ENCODE results near the gene BSCL2.

Gene BSCL2

DNA sequence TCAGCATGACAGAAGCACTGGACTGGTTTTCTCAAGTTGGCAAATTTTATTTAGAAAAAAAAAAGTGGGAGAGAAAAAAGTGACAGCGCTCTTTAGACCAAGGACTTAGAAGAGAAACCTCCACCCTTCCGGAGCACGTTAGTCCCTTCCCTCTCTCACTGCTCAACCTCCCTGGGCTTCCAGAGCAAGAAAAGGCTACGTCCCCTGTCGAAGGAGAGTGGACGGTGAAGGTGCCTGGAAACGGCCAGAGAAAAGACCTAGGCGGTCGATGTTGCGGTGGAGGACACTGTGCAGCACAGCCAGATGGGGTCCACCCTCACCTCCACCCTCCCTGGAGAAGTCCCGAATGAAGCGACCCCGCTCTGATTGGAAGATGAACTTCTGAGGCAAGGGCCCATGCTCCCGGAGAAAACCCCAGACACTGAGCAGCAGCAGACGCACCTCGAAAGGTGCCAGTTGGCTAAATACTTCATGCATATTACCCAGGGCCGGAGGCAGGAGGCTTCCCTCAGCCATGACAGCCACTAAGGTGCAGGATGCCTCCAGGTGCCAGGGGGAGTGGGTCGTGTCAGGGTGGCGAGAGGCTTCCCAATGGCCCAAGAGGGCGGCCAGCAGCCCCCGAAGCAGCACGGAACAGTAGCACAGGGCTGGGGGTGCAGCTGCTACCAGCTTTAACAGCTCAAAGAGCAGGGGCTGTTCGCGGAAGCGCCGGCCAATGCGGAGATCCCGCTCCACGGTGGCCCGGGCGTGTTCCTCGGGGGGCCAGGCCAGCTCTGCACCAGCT is 60.2 kb downstream of the BSCL2 start:
- FAIRE-seq = no peak
- TF ChIP-seq POLR2A (IDR thresholded peaks at IDR 0.05; ENCODE audit: low read depth, low read length) = no peak
- TF ChIP-seq POU2F2 (IDR thresholded peaks at IDR 0.05; ENCODE audit: low read depth, low read length) = no peak
- no peak for TF ChIP-seq POLR2AphosphoS5 (IDR thresholded peaks at IDR 0.05; ENCODE audit: low read depth, low read length)
- no peak for TF ChIP-seq TAF1 (IDR thresholded peaks at IDR 0.05; ENCODE audit: low read depth, low read length)
- no peak for TF ChIP-seq SPI1 (IDR thresholded peaks at IDR 0.05; ENCODE audit: low read depth, low read length)
- no peak for TF ChIP-seq PAX5 (IDR thresholded peaks at IDR 0.05; ENCODE audit: insufficient read depth, low read length, severe bottlenecking)
- no peak for DNase-seq (ENCODE audit: insufficient read length, low spot score)

DNA sequence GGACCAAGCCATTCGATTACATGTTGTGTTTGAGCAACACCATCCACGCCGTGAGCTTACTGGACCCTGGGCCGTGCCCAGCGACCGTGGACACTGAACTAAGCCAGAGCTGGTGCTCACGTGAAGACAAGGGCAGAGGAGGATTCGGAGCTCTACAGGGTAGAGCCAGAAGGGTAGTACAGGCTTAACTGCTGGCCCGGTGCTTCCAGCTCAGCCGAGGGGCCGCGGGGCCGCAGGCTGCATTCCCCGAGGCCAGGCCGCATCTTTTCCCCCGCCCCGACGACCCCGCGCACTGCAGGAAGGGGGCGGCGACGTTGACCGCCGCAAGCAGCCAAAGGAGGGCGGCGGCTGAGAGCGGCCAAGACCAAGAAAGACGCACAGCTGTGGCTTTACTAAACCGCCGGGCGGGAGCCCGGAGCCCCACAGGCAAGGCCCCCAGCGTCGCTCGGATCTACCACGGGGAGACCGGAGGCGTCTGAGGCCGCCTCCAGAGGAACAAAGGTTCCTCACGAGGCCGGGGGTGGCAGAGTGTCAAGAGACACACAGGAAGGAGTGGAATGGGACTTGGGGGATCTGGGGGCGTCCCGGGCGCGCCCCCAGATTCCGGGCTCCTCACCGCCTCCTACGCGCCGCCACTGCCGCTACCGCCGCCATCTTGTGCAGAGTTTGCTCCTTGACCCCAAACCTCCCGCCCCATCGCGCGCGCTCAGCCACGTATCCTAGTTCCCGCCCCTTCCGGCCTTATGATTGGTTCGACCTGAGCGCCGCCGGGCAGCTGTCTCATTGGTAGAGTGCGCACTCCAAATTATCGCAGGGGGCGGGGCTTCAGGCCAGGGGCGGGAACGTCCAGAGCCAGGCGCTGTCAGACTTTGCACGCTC is 61.0 kb downstream of the BSCL2 start, which contains the start of gene GANAB:
TSS of gene GANAB (minus strand) at position 668 of the 879 bp plus-strand sequence. CDS start at position 654, 14 bp downstream.
- peak; percentile 100 for DNase-seq (ENCODE audit: insufficient read length, low spot score)
- peak; percentile 94 for FAIRE-seq
- TF ChIP-seq POU2F2 (IDR thresholded peaks at IDR 0.05; ENCODE audit: low read depth, low read length) (peak; percentile 77), SPI1 (IDR thresholded peaks at IDR 0.05; ENCODE audit: low read depth, low read length) (no peak), PAX5 (IDR thresholded peaks at IDR 0.05; ENCODE audit: insufficient read depth, low read length, severe bottlenecking) (peak; percentile 35), TAF1 (IDR thresholded peaks at IDR 0.05; ENCODE audit: low read depth, low read length) (peak; percentile 92), POLR2A (IDR thresholded peaks at IDR 0.05; ENCODE audit: low read depth, low read length) (peak; percentile 81), POLR2AphosphoS5 (IDR thresholded peaks at IDR 0.05; ENCODE audit: low read depth, low read length) (peak; percentile 84)

DNA sequence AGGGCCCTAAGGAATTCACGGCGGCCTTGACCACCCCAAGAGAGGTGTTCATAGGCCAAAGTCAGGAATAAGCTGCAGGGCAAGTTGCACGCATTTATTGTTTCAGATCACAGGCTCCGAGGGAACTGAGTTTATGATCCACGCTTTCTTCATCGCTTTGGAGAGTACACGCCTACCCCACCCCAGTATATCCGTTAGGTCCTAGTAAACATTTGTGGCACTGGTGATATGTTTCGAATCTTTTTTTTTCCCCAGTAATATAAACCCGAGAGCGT is 61.6 kb downstream of the BSCL2 start:
- TF ChIP-seq POU2F2 (IDR thresholded peaks at IDR 0.05; ENCODE audit: low read depth, low read length) (no peak), POLR2AphosphoS5 (IDR thresholded peaks at IDR 0.05; ENCODE audit: low read depth, low read length) (no peak)
- DNase-seq (ENCODE audit: insufficient read length, low spot score) (no peak), FAIRE-seq (peak; percentile 28)

DNA sequence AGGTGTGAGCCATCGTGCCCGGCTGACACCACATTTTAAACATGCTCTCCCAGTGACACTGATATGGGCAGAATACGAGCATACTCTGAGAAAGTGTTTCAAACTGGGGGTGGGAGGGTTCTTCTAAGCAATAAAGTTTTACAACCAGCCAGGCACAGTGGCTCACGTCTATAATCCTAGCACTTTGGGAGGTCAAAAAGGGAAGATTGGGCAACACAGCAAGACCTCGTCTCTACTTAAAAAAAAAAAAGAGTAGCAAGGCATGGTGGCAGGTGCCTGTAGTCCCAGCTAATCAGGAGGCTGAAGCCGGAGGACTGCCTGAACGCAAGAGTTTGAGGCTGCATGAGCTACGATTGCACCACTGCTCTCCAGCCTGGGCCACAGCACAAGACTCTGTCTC is 63.0 kb downstream of the BSCL2 start:
- no peak for TF ChIP-seq POLR2AphosphoS5 (IDR thresholded peaks at IDR 0.05; ENCODE audit: low read depth, low read length)
- TF ChIP-seq POLR2A (IDR thresholded peaks at IDR 0.05; ENCODE audit: low read depth, low read length) = no peak
- no peak for TF ChIP-seq PAX5 (IDR thresholded peaks at IDR 0.05; ENCODE audit: insufficient read depth, low read length, severe bottlenecking)
- TF ChIP-seq TAF1 (IDR thresholded peaks at IDR 0.05; ENCODE audit: low read depth, low read length) = no peak
- TF ChIP-seq SPI1 (IDR thresholded peaks at IDR 0.05; ENCODE audit: low read depth, low read length) = no peak
- no peak for TF ChIP-seq POU2F2 (IDR thresholded peaks at IDR 0.05; ENCODE audit: low read depth, low read length)
- DNase-seq (ENCODE audit: insufficient read length, low spot score) (no peak), FAIRE-seq (no peak)
